PC-3 (cell line): ENCODE data around the gene TSC22D3. TPM values are rescaled to one million over a fixed set of nuclear protein-coding genes. Genes with fewer than 3 reads are reported as not detected.

Source experiments
- ATAC-seq: fragments of 200-7000 bp; cut with Tn5 transposase; 2 replicates; pipeline ENCODE4 v1.9.1; 2020; ENCODE audit warnings: mild to moderate bottlenecking, moderate library complexity
- BruUV-seq: library from RNA; stranded (reverse); fragments of 400-500 nt; replicated peaks from 2 replicates; lab custom pipeline; 2021; lab: Mats Ljungman, UMichigan
- CTCF ChIA-PET: fragments of 300-600 bp; sonication (Branson Sonifier 250); formaldehyde crosslinking; loops from one replicate; lab custom pipeline; 2022; ENCODE audit warnings: antibody characterized with exemption; lab: Charles Lee
- POLR2A ChIA-PET: fragments of 300-600 bp; sonication (Branson Sonifier 250); formaldehyde crosslinking; loops from one replicate; lab custom pipeline; 2022; ENCODE audit warnings: antibody characterized with exemption; ENCODE audit not compliant: unreplicated experiment; lab: Charles Lee
- DNase-seq: peaks from one replicate; pipeline ENCODE4 v3.0.0-alpha.2; 2015
- H2AFZ ChIP-seq: fragments of 300-600 bp; sonication (generic); 2 replicates; pipeline ENCODE4 v1.6.0; 2016; ENCODE audit warnings: antibody characterized with exemption, low read length
- H3F3A ChIP-seq: fragments of 300-600 bp; sonication (generic); one replicate; pipeline ENCODE4 v1.6.0; 2017; ENCODE audit warnings: antibody characterized with exemption, low read length, control low read depth, mild to moderate bottlenecking; ENCODE audit not compliant: unreplicated experiment
- H3K27ac ChIP-seq: fragments of 300-600 bp; sonication (generic); 2 replicates; pipeline ENCODE4 v1.5.1; 2016; ENCODE audit warnings: mild to moderate bottlenecking, low read length
- H3K27me3 ChIP-seq: fragments of 300-600 bp; sonication (generic); 2 replicates; pipeline ENCODE4 v1.6.1; 2016; ENCODE audit warnings: low read length, mixed read lengths
- H3K36me3 ChIP-seq: fragments of 300-600 bp; sonication (generic); 2 replicates; pipeline ENCODE4 v1.6.1; 2016; ENCODE audit warnings: low read depth, mixed run types, low read length, mixed read lengths
- H3K4me1 ChIP-seq: fragments of 300-600 bp; sonication (generic); 2 replicates; pipeline ENCODE4 v1.5.1; 2016; ENCODE audit warnings: low read length; ENCODE audit not compliant: insufficient read depth
- H3K4me2 ChIP-seq: fragments of 300-600 bp; sonication (generic); 2 replicates; pipeline ENCODE4 v1.6.0; 2016; ENCODE audit warnings: low read length
- H3K4me3 ChIP-seq: fragments of 300-600 bp; sonication (generic); 2 replicates; pipeline ENCODE4 v1.5.1; 2016; ENCODE audit warnings: mild to moderate bottlenecking, low read length, mixed read lengths
- H3K79me2 ChIP-seq: fragments of 300-600 bp; sonication (generic); 2 replicates; pipeline ENCODE4 v1.6.1; 2017; ENCODE audit warnings: low read length, mixed read lengths
- H3K9ac ChIP-seq: fragments of 300-600 bp; sonication (generic); 2 replicates; pipeline ENCODE4 v1.6.0; 2016; ENCODE audit warnings: mild to moderate bottlenecking, low read length
- H3K9me2 ChIP-seq: fragments of 300-600 bp; sonication (generic); replicated peaks from 2 replicates; pipeline ENCODE4 v1.6.1; 2016; ENCODE audit warnings: mixed run types, low read length, mixed read lengths
- H3K9me3 ChIP-seq: fragments of 300-600 bp; sonication (generic); 2 replicates; pipeline ENCODE4 v1.6.1; 2016; ENCODE audit warnings: low read length, mixed read lengths
- H4K20me1 ChIP-seq: fragments of 300-600 bp; sonication (generic); 2 replicates; pipeline ENCODE4 v1.6.1; 2016; ENCODE audit warnings: low read length, mixed read lengths
- CTCF ChIP-seq: fragments of 300-600 bp; sonication (generic); conservative IDR thresholded peaks from 2 replicates; pipeline ENCODE4 v1.5.1; 2017; ENCODE audit warnings: antibody characterized with exemption, low read depth, mild to moderate bottlenecking, low read length
- EZH2 ChIP-seq: fragments of 300-600 bp; sonication (generic); IDR thresholded peaks from one replicate; pipeline ENCODE4 v1.6.1; 2017; ENCODE audit warnings: antibody characterized with exemption, mild to moderate bottlenecking, low read length; ENCODE audit not compliant: unreplicated experiment
- EZH2phosphoT487 ChIP-seq: fragments of 300-600 bp; sonication (generic); IDR thresholded peaks from 2 replicates; pipeline ENCODE4 v1.6.1; 2018; ENCODE audit warnings: mild to moderate bottlenecking, antibody characterized with exemption, low read length, borderline replicate concordance
- intact Hi-C: fragments of 100-400 bp; cut with micrococcal nuclease; formaldehyde crosslinking; loops from 2 replicates; pipeline ENCODE4 v1.9.0; 2023
- total RNA-seq: library from RNA; depleted of rRNA; stranded (reverse); fragments of >200 nt; gene quantifications from 2 replicates; pipeline ENCODE4 v1.2.3, GENCODE V29; 2014

The TSC22D3 gene
- total RNA-seq, 1 experiment from 2014 or later, result 17.8 TPM

GRCh38 chrX:107775000-107775733 lies 420 bp downstream of the TSC22D3 start:
- no peaks in the 10 kb centered on the region for H3K27me3 ChIP-seq
- intact Hi-C loops, result loop anchor here (1.0 to 5.0 kb wide), 4 partner anchors 57 to 748 kb away; no protein-coding TSS in a partner anchor
- H3K9me2 ChIP-seq, result no peaks in the 10 kb centered on the region
- POLR2A ChIA-PET, result no interaction called here
- H3K27ac ChIP-seq, result no peak overlapping the region
- no peaks in the 10 kb centered on the region for H3K36me3 ChIP-seq
- H3K9me3 ChIP-seq, result no peaks in the 10 kb centered on the region
- TF ChIP-seq EZH2, result no peak
- TF ChIP-seq CTCF, result no peak
- no peak for TF ChIP-seq EZH2phosphoT487
- H2AFZ ChIP-seq, result peak overlapping the region; percentile 84
- no peaks in the 10 kb centered on the region for H4K20me1 ChIP-seq
- H3K4me3 ChIP-seq, result peak overlapping the region; percentile 77
- H3K4me2 ChIP-seq, result peak overlapping the region; percentile 95
- no peaks in the 10 kb centered on the region for H3F3A ChIP-seq
- DNase-seq, result no peak
- no peaks in the 10 kb centered on the region for H3K79me2 ChIP-seq
- 0 out of 2 replicates have a peak overlapping the region, but pooled peaks have one; percentile 15 for H3K9ac ChIP-seq
- no TSS peak for BruUV-seq
- CTCF ChIA-PET, result interaction anchor here (0.8 to 3.0 kb wide), 6 partner anchors 43 to 115 kb away, joined by 4 to 27 read pairs (median 5); no protein-coding TSS in a partner anchor
- no peak; the same call in 1 of the 2 replicates for ATAC-seq
- peaks cover 10% of the 10 kb centered on the region for H3K4me1 ChIP-seq

DNA sequence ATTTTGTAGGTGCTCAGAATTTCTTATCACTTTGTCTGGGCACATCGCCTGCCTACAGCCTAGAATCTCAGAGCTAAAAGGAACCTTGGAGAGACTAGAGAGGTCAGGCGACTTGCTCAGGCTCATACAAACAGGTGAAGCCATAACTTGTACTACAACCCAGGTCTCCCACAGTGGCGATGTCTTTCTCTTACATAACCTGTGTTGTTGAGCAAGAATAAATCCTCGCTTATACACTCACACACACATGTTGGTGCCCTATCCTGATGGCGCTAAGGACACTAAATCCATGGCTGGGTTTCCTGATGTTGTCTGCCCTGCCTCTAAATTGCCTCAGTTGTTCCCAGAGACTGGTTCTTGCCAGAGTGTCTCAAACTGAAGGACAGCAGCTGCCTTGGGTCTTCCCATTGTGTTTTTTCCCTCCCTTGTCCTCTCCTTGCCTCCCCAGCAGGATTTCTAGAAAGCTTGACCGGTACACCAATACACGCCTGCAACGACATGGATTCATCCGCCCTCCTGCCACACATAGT lies 1.6 kb downstream of the TSC22D3 start:
- ChIA-PET POLR2A (no interaction called here), CTCF (no interaction called here)
- intact Hi-C loops, result no loop called here
- H3K4me3 ChIP-seq, result no peak overlapping the region
- ATAC-seq, result no peak
- H3K79me2 ChIP-seq, result no peaks in the 10 kb centered on the region
- no peaks in the 10 kb centered on the region for H3K9me2 ChIP-seq
- no peaks in the 10 kb centered on the region for H3F3A ChIP-seq
- H3K4me2 ChIP-seq, result no peak overlapping the region
- no peaks in the 10 kb centered on the region for H4K20me1 ChIP-seq
- H3K27ac ChIP-seq, result no peak overlapping the region
- H2AFZ ChIP-seq, result no peak overlapping the region
- no peaks in the 10 kb centered on the region for H3K36me3 ChIP-seq
- H3K9me3 ChIP-seq, result no peaks in the 10 kb centered on the region
- H3K9ac ChIP-seq, result no peak overlapping the region
- no peaks in the 10 kb centered on the region for H3K27me3 ChIP-seq
- DNase-seq, result no peak
- TF ChIP-seq CTCF (no peak), EZH2phosphoT487 (no peak)
- peaks cover 10% of the 10 kb centered on the region for H3K4me1 ChIP-seq
- no TSS peak for BruUV-seq

GRCh38 chrX:107773206-107773605 lies 2.4 kb downstream of the TSC22D3 start:
- Histone ChIP-seq H3K9ac (no peak overlapping the region), H3F3A (no peaks in the 10 kb centered on the region), H3K27ac (no peak overlapping the region), H3K4me1 (peaks cover 10% of the 10 kb centered on the region), H3K4me2 (no peak overlapping the region), H3K9me2 (no peaks in the 10 kb centered on the region), H3K36me3 (no peaks in the 10 kb centered on the region), H3K27me3 (no peaks in the 10 kb centered on the region), H3K79me2 (no peaks in the 10 kb centered on the region), H3K4me3 (no peak overlapping the region), H2AFZ (no peak overlapping the region), H4K20me1 (no peaks in the 10 kb centered on the region), H3K9me3 (no peaks in the 10 kb centered on the region)
- CTCF ChIA-PET, result no interaction called here
- intact Hi-C loops, result no loop called here
- no peak for TF ChIP-seq EZH2
- TF ChIP-seq EZH2phosphoT487, result no peak
- no peak for TF ChIP-seq CTCF
- POLR2A ChIA-PET, result no interaction called here
- no TSS peak for BruUV-seq
- DNase-seq (no peak), ATAC-seq (no peak)
